ENCODE data around the gene MORN1. TPM values are rescaled to one million over a fixed set of nuclear protein-coding genes. Genes with fewer than 3 reads are reported as not detected.

Gene MORN1
- total RNA-seq, 2 experiments from 2014 or later = 5.3 to 6.5 TPM

GRCh38 chr1:2388004-2388913, 3.1 kb downstream of the MORN1 start:
- Histone ChIP-seq H3K9me3 (ENCODE audit: control insufficient read depth in 1 of 2, insufficient read depth in 1 of 2, low read length in 2 of 2) (no peaks in the 10 kb centered on the region), H3K36me3 (ENCODE audit: insufficient read depth, low read length) (peaks cover 7% of the 10 kb centered on the region), H3K27me3 (ENCODE audit: control insufficient read depth in 1 of 2, insufficient read depth in 2 of 2, low read length in 2 of 2) (no peaks in the 10 kb centered on the region), H3K4me3 (ENCODE audit: low read length) (no peak overlapping the region), H3K4me1 (ENCODE audit: insufficient read depth, low read length) (peaks cover 24% of the 10 kb centered on the region), H3K27ac (ENCODE audit: low read depth in 1 of 2, low read length in 2 of 2) (no peak overlapping the region)
- ChIA-PET CTCF (interaction anchor here (0.8 kb wide), 1 partner anchor 26 kb away, joined by 3 read pairs; no protein-coding TSS in a partner anchor), POLR2A (no interaction called here)
- Mint-ChIP-seq H3K9me3 (no peaks in the 10 kb centered on the region), H3K36me3 (ENCODE audit: low read depth) (peaks cover 16% of the 10 kb centered on the region), H3K27me3 (no peaks in the 10 kb centered on the region), H3K4me3 (no peak overlapping the region), H3K27ac (no peak overlapping the region), H3K4me1 (ENCODE audit: low read depth) (peaks cover 12% of the 10 kb centered on the region)
- intact Hi-C loops (cut with DNase I, micrococcal nuclease) = loop anchor here in 1 of 2 experiments (10.0 kb wide), 1 partner anchor 73 kb away; no protein-coding TSS in a partner anchor
- TF ChIP-seq, protein P1, sequence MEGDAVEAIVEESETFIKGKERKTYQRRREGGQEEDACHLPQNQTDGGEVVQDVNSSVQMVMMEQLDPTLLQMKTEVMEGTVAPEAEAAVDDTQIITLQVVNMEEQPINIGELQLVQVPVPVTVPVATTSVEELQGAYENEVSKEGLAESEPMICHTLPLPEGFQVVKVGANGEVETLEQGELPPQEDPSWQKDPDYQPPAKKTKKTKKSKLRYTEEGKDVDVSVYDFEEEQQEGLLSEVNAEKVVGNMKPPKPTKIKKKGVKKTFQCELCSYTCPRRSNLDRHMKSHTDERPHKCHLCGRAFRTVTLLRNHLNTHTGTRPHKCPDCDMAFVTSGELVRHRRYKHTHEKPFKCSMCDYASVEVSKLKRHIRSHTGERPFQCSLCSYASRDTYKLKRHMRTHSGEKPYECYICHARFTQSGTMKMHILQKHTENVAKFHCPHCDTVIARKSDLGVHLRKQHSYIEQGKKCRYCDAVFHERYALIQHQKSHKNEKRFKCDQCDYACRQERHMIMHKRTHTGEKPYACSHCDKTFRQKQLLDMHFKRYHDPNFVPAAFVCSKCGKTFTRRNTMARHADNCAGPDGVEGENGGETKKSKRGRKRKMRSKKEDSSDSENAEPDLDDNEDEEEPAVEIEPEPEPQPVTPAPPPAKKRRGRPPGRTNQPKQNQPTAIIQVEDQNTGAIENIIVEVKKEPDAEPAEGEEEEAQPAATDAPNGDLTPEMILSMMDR (IDR thresholded peaks at IDR 0.05) = no peak
- DNase-seq = peak in 1 of 14 experiments; percentile 1
- no peak for ATAC-seq (ENCODE audit: poor library complexity)

GRCh38 chr1:2386636-2387611, 4.4 kb downstream of the MORN1 start:
- Histone ChIP-seq H3K4me1 (ENCODE audit: insufficient read depth, low read length) (peaks cover 20% of the 10 kb centered on the region), H3K27ac (ENCODE audit: low read depth in 1 of 2, low read length in 2 of 2) (no peak overlapping the region), H3K9me3 (ENCODE audit: control insufficient read depth in 1 of 2, insufficient read depth in 1 of 2, low read length in 2 of 2) (no peaks in the 10 kb centered on the region), H3K27me3 (ENCODE audit: control insufficient read depth in 1 of 2, insufficient read depth in 2 of 2, low read length in 2 of 2) (no peaks in the 10 kb centered on the region), H3K4me3 (ENCODE audit: low read length) (no peak overlapping the region), H3K36me3 (ENCODE audit: insufficient read depth, low read length) (no peaks in the 10 kb centered on the region)
- ATAC-seq (ENCODE audit: poor library complexity) (no peak), DNase-seq (peak in 1 of 14 experiments; percentile 1)
- Mint-ChIP-seq H3K27ac (no peak overlapping the region), H3K9me3 (no peaks in the 10 kb centered on the region), H3K27me3 (no peaks in the 10 kb centered on the region), H3K36me3 (ENCODE audit: low read depth) (peaks cover 4% of the 10 kb centered on the region), H3K4me1 (ENCODE audit: low read depth) (no peaks in the 10 kb centered on the region), H3K4me3 (peak overlapping the region; percentile 15)
- TF ChIP-seq, protein P1 (IDR thresholded peaks at IDR 0.05) = no peak
- CTCF ChIA-PET = no interaction called here
- POLR2A ChIA-PET = no interaction called here
- intact Hi-C loops (cut with DNase I, micrococcal nuclease) = loop anchor here in 1 of 2 experiments (10.0 kb wide), 1 partner anchor 72 kb away; no protein-coding TSS in a partner anchor

- Histone ChIP-seq H3K27ac (ENCODE audit: low read depth in 1 of 2, low read length in 2 of 2) (no peak overlapping the region), H3K9me3 (ENCODE audit: control insufficient read depth in 1 of 2, insufficient read depth in 1 of 2, low read length in 2 of 2) (no peaks in the 10 kb centered on the region), H3K4me1 (ENCODE audit: insufficient read depth, low read length) (peaks cover 22% of the 10 kb centered on the region), H3K4me3 (ENCODE audit: low read length) (no peak overlapping the region), H3K36me3 (ENCODE audit: insufficient read depth, low read length) (no peaks in the 10 kb centered on the region), H3K27me3 (ENCODE audit: control insufficient read depth in 1 of 2, insufficient read depth in 2 of 2, low read length in 2 of 2) (no peaks in the 10 kb centered on the region)
- ATAC-seq (ENCODE audit: poor library complexity) (no peak), DNase-seq (peak in 1 of 14 experiments; percentile 1)
- H3K4me1 Mint-ChIP-seq (ENCODE audit: low read depth) = no peaks in the 10 kb centered on the region
- intact Hi-C loops (cut with DNase I, micrococcal nuclease) = loop anchor here in 1 of 2 experiments (10.0 kb wide), 1 partner anchor 71 kb away; no protein-coding TSS in a partner anchor
- TF ChIP-seq, protein P1 (IDR thresholded peaks at IDR 0.05) = no peak
- no peaks in the 10 kb centered on the region for H3K9me3 Mint-ChIP-seq
- POLR2A ChIA-PET = no interaction called here
- H3K36me3 Mint-ChIP-seq (ENCODE audit: low read depth) = no peaks in the 10 kb centered on the region
- H3K27me3 Mint-ChIP-seq = no peaks in the 10 kb centered on the region
- H3K27ac Mint-ChIP-seq = no peak overlapping the region
- CTCF ChIA-PET = no interaction called here
- H3K4me3 Mint-ChIP-seq = peak overlapping the region; percentile 42
Measured at GRCh38 chr1:2385606-2386280, 5.6 kb downstream of the MORN1 start.

Measured in CD4-positive, alpha-beta T cell (primary cell).